ENCODE results near the gene CEMIP2. TPM values are rescaled to one million over a fixed set of nuclear protein-coding genes. Genes with fewer than 3 reads are reported as not detected.
A peak's percentile ranks its signal among the peaks of the same experiment; 100 is the strongest.

Gene CEMIP2
- total and polyA plus RNA-seq, 2 of the 13 experiments (the other 11 are each of a cell fraction or from before 2014, with no cell fraction given): 94.3 to 128 TPM

DNA sequence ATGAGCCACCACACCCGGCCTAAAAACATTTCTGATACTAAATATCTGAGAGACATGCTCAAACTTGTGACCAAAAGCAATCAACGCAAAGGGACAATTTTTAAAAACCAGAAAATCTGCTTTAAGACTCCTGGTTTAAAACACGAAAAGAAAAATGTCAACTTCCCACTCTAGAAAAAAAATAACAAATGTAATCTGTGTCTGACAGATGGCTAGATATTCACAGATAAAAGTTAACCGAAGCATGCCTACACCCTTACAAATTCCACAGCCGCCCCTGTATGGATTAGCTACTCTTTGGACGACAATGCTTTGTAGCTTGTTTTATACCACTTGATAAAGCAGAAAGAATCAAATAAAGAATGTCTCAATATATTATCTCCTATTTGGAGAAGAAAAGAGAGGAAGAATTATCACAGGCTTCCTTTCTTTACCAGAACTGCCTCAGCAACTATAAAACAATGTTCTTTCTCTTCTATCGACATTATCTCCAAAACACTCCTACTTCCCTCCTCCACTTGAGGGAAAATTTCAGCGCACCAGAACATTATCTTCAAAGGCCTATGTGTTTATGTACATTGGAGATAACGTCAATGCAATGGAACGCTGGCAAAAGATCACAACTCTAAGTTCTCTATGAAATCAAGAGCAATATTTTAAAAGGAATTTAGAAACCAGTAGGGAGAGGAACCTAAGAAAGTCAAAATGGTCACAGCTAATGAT is 26.2 kb downstream of the CEMIP2 start (continued):
- TF ChIP-seq, protein P1, sequence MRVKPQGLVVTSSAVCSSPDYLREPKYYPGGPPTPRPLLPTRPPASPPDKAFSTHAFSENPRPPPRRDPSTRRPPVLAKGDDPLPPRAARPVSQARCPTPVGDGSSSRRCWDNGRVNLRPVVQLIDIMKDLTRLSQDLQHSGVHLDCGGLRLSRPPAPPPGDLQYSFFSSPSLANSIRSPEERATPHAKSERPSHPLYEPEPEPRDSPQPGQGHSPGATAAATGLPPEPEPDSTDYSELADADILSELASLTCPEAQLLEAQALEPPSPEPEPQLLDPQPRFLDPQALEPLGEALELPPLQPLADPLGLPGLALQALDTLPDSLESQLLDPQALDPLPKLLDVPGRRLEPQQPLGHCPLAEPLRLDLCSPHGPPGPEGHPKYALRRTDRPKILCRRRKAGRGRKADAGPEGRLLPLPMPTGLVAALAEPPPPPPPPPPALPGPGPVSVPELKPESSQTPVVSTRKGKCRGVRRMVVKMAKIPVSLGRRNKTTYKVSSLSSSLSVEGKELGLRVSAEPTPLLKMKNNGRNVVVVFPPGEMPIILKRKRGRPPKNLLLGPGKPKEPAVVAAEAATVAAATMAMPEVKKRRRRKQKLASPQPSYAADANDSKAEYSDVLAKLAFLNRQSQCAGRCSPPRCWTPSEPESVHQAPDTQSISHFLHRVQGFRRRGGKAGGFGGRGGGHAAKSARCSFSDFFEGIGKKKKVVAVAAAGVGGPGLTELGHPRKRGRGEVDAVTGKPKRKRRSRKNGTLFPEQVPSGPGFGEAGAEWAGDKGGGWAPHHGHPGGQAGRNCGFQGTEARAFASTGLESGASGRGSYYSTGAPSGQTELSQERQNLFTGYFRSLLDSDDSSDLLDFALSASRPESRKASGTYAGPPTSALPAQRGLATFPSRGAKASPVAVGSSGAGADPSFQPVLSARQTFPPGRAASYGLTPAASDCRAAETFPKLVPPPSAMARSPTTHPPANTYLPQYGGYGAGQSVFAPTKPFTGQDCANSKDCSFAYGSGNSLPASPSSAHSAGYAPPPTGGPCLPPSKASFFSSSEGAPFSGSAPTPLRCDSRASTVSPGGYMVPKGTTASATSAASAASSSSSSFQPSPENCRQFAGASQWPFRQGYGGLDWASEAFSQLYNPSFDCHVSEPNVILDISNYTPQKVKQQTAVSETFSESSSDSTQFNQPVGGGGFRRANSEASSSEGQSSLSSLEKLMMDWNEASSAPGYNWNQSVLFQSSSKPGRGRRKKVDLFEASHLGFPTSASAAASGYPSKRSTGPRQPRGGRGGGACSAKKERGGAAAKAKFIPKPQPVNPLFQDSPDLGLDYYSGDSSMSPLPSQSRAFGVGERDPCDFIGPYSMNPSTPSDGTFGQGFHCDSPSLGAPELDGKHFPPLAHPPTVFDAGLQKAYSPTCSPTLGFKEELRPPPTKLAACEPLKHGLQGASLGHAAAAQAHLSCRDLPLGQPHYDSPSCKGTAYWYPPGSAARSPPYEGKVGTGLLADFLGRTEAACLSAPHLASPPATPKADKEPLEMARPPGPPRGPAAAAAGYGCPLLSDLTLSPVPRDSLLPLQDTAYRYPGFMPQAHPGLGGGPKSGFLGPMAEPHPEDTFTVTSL (CRISPR knock-in tag; IDR thresholded peaks at IDR 0.05; ENCODE audit: borderline replicate concordance): peak; percentile 63; the same call in 1 of the 2 replicates
- TF ChIP-seq KDM4B (CRISPR knock-in tag; IDR thresholded peaks at IDR 0.05) (0 out of 2 replicates have a peak, but pooled peaks have one; percentile 18), PHF21A (CRISPR knock-in tag; IDR thresholded peaks at IDR 0.05) (peak; percentile 41; the same call in 1 of the 2 replicates), MIXL1 (CRISPR knock-in tag; IDR thresholded peaks at IDR 0.05) (peak; percentile 63; the same call in 1 of the 2 replicates), FOXA1 (IDR thresholded peaks at IDR 0.05) (no peak), FOXA1 (CRISPR knock-in tag; IDR thresholded peaks at IDR 0.05) (peak; percentile 85), JUND (CRISPR knock-in tag; IDR thresholded peaks at IDR 0.05) (peak; percentile 83; the same call in 1 of the 2 replicates), HNF4A (CRISPR knock-in tag; IDR thresholded peaks at IDR 0.05) (peak; percentile 50), TEAD3 (CRISPR knock-in tag; optimal IDR thresholded peaks at IDR 0.05; ENCODE audit: borderline replicate concordance) (peak; percentile 88), ZNF878 (CRISPR knock-in tag; IDR thresholded peaks at IDR 0.05) (0 out of 2 replicates have a peak, but pooled peaks have one; percentile 38), NONO (IDR thresholded peaks at IDR 0.05) (no peak), NONO (CRISPR knock-in tag; conservative IDR thresholded peaks at IDR 0.05) (0 out of 2 replicates have a peak, but pooled peaks have one; percentile 23), TCF7L2 (IDR thresholded peaks at IDR 0.05; ENCODE audit: low read depth, low read length) (peak; percentile 60), FOXK2 (IDR thresholded peaks at IDR 0.05) (0 out of 2 replicates have a peak, but pooled peaks have one; percentile 10), ZNF652 (CRISPR knock-in tag; IDR thresholded peaks at IDR 0.05; ENCODE audit: borderline replicate concordance, low read depth) (0 out of 2 replicates have a peak, but pooled peaks have one; percentile 11), ZNF143 (CRISPR knock-in tag; IDR thresholded peaks at IDR 0.05) (no peak), ZMYM4 (CRISPR knock-in tag; IDR thresholded peaks at IDR 0.05) (0 out of 2 replicates have a peak, but pooled peaks have one; percentile 21), KAT8 (CRISPR knock-in tag; IDR thresholded peaks at IDR 0.05) (peak; percentile 36; the same call in 1 of the 2 replicates), ZFP36L1 (CRISPR knock-in tag; IDR thresholded peaks at IDR 0.05) (0 out of 2 replicates have a peak, but pooled peaks have one; percentile 23), NR2F6 (IDR thresholded peaks at IDR 0.05) (no peak), NR2F6 (CRISPR knock-in tag; IDR thresholded peaks at IDR 0.05) (peak; percentile 37; the same call in 1 of the 2 replicates), ATF1 (CRISPR knock-in tag; IDR thresholded peaks at IDR 0.05) (peak; percentile 71; the same call in 1 of the 2 replicates)
- TF ChIP-seq, protein P2, sequence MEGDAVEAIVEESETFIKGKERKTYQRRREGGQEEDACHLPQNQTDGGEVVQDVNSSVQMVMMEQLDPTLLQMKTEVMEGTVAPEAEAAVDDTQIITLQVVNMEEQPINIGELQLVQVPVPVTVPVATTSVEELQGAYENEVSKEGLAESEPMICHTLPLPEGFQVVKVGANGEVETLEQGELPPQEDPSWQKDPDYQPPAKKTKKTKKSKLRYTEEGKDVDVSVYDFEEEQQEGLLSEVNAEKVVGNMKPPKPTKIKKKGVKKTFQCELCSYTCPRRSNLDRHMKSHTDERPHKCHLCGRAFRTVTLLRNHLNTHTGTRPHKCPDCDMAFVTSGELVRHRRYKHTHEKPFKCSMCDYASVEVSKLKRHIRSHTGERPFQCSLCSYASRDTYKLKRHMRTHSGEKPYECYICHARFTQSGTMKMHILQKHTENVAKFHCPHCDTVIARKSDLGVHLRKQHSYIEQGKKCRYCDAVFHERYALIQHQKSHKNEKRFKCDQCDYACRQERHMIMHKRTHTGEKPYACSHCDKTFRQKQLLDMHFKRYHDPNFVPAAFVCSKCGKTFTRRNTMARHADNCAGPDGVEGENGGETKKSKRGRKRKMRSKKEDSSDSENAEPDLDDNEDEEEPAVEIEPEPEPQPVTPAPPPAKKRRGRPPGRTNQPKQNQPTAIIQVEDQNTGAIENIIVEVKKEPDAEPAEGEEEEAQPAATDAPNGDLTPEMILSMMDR (CRISPR knock-in tag; IDR thresholded peaks at IDR 0.05): no peak
- TF ChIP-seq, protein P3, sequence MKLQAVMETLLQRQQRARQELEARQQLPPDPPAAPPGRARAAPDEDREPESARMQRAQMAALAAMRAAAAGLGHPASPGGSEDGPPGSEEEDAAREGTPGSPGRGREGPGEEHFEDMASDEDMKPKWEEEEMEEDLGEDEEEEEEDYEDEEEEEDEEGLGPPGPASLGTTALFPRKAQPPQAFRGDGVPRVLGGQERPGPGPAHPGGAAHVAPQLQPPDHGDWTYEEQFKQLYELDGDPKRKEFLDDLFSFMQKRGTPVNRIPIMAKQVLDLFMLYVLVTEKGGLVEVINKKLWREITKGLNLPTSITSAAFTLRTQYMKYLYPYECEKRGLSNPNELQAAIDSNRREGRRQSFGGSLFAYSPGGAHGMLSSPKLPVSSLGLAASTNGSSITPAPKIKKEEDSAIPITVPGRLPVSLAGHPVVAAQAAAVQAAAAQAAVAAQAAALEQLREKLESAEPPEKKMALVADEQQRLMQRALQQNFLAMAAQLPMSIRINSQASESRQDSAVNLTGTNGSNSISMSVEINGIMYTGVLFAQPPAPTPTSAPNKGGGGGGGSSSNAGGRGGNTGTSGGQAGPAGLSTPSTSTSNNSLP (IDR thresholded peaks at IDR 0.05; ENCODE audit: low read depth, low read length): peak; percentile 47; the same call in 1 of the 2 replicates
